ENCODE results near the gene RBL1.

DNA sequence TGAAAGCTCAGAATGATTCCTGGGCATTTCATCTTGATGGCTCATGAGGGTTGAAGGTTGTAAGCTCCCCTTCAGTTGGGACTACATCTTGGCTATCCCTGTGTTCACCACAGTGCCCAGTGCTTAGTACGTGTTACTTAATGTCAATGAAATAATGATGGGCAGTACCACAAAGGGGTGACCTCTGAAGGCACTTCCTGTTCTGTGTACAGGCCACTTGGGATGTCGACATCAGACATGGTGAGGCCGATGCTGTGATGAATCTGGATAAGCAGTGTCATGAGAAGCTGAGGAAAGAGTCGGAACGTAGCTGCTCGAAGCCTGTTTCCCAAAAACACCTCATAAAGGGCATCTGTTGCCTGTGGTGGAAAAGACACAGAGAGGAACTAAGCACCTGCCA is 27.6 kb upstream of the RBL1 start:
- no peak for TF ChIP-seq GATA2 (IDR thresholded peaks at IDR 0.05; ENCODE audit: low read depth, low read length)
- no peak for TF ChIP-seq GATA3 (IDR thresholded peaks at IDR 0.05; ENCODE audit: low read depth, low read length)

Measured in SH-SY5Y (cell line).